KMS-11 (cell line): Measurements from ENCODE around the gene VIT.

Experiments
- H2AFZ ChIP-seq: fragments of 200-600 bp; sonication (generic); 2 replicates; pipeline ENCODE4 v1.6.1; 2016; ENCODE audit warnings: antibody characterized with exemption, mixed run types, low read depth
- H3K27ac ChIP-seq: fragments of 200-600 bp; sonication (generic); 2 replicates; pipeline ENCODE4 v1.6.1; 2016; ENCODE audit warnings: mild to moderate bottlenecking, mixed run types
- H3K27me3 ChIP-seq: fragments of 200-600 bp; sonication (generic); 2 replicates; pipeline ENCODE4 v1.6.1; 2017; ENCODE audit warnings: mild to moderate bottlenecking, low read depth, mixed run types, moderate library complexity; ENCODE audit not compliant: insufficient read depth
- H3K36me3 ChIP-seq: fragments of 200-600 bp; sonication (generic); 2 replicates; pipeline ENCODE4 v1.6.1; 2017; ENCODE audit warnings: mild to moderate bottlenecking, mixed run types; ENCODE audit not compliant: insufficient read depth
- H3K4me1 ChIP-seq: fragments of 200-600 bp; sonication (generic); 2 replicates; pipeline ENCODE4 v1.6.1; 2016; ENCODE audit warnings: mild to moderate bottlenecking, low read depth, mixed run types; ENCODE audit not compliant: poor library complexity, severe bottlenecking
- H3K4me2 ChIP-seq: fragments of 200-600 bp; sonication (generic); 2 replicates; pipeline ENCODE4 v1.7.0; 2016; ENCODE audit warnings: mild to moderate bottlenecking, mixed run types
- H3K4me3 ChIP-seq: fragments of 200-600 bp; sonication (generic); IDR thresholded peaks from 2 replicates; pipeline ENCODE4 v1.6.1; 2017; ENCODE audit warnings: low read depth, low read length, mixed read lengths; ENCODE audit not compliant: insufficient read depth
- H3K79me2 ChIP-seq: fragments of 200-600 bp; sonication (generic); 2 replicates; pipeline ENCODE4 v1.6.1; 2016; ENCODE audit warnings: low read depth, mixed run types; ENCODE audit not compliant: insufficient read depth
- H3K9ac ChIP-seq: fragments of 200-600 bp; sonication (generic); 2 replicates; pipeline ENCODE4 v1.6.1; 2016; ENCODE audit warnings: mild to moderate bottlenecking, mixed run types
- H4K20me1 ChIP-seq: fragments of 200-600 bp; sonication (generic); 2 replicates; pipeline ENCODE4 v1.6.1; 2016; ENCODE audit warnings: mild to moderate bottlenecking, mixed run types; ENCODE audit not compliant: insufficient read depth
- TF ChIP-seq, protein P1 (sequence below): fragments of 200-600 bp; sonication (generic); conservative IDR thresholded peaks from 2 replicates; pipeline ENCODE4 v1.6.1; 2017; ENCODE audit warnings: low read depth, mild to moderate bottlenecking, antibody characterized with exemption, low read length, moderate library complexity, mixed read lengths

Gene VIT

DNA sequence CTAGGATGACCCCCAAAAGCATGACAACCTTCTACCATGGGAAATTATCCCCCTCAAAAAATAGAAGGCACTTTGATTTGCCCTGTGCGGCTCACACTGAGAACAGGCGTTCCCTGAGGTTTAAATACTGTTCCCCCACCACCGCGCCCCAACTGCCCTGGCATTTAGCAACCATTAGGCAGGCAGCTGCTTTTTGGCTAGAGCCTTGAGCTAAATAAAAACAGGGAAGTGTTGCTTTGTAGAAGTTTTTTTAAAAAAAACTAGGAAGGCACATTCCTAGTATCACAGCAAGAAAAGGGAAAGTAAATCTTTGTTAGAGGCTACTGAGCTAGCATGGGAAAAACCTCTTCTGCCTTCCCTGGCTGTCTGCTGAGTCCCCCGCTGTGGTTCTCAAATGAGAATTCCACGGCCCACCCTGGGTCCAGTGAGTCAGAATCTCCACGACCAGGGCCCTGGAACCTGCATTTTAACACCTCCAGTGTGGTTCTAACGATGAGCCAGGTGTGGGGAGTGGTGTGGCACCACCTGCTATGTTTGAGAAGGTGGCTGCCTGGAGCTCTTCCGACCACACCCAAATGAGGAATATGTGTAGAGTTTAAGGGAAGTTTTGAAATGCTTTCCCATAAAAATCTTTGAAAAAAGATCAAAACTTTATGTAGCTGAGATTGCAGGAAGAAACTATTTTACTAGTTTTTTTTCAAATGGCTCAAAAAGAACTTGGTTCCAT, 66.4 kb downstream of the VIT start:
- Histone ChIP-seq H3K4me2 (no peak overlapping the region), H3K27me3 (no peaks in the 10 kb centered on the region), H3K36me3 (no peaks in the 10 kb centered on the region), H3K79me2 (no peaks in the 10 kb centered on the region), H3K9ac (no peak overlapping the region), H3K4me3 (no peak overlapping the region), H4K20me1 (no peaks in the 10 kb centered on the region), H3K4me1 (peaks cover 12% of the 10 kb centered on the region), H2AFZ (no peak overlapping the region), H3K27ac (no peak overlapping the region)
- TF ChIP-seq, protein P1, sequence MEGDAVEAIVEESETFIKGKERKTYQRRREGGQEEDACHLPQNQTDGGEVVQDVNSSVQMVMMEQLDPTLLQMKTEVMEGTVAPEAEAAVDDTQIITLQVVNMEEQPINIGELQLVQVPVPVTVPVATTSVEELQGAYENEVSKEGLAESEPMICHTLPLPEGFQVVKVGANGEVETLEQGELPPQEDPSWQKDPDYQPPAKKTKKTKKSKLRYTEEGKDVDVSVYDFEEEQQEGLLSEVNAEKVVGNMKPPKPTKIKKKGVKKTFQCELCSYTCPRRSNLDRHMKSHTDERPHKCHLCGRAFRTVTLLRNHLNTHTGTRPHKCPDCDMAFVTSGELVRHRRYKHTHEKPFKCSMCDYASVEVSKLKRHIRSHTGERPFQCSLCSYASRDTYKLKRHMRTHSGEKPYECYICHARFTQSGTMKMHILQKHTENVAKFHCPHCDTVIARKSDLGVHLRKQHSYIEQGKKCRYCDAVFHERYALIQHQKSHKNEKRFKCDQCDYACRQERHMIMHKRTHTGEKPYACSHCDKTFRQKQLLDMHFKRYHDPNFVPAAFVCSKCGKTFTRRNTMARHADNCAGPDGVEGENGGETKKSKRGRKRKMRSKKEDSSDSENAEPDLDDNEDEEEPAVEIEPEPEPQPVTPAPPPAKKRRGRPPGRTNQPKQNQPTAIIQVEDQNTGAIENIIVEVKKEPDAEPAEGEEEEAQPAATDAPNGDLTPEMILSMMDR, result no peak

DNA sequence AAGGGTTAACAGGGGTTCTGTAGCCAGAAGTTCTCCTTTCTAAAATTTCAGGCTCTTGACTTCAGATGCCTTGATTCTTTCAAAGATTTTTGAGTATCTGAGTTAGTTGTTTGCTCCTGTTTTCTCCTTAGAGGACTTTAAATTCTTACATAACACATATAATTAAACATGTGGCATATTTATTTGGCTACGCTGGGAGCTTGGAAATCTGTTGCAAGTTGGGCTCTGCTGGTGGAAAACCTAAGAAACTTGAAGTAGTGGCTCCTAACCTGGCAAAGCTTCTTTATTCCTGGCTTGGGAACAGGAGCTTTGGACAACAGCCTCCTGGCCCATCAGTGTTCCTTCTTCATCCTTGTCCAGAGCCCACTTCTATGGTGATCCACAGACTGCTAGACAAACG, 72.6 kb downstream of the VIT start:
- Histone ChIP-seq H3K9ac (no peak overlapping the region), H3K27me3 (no peaks in the 10 kb centered on the region)
- TF ChIP-seq, protein P1, result no peak

DNA sequence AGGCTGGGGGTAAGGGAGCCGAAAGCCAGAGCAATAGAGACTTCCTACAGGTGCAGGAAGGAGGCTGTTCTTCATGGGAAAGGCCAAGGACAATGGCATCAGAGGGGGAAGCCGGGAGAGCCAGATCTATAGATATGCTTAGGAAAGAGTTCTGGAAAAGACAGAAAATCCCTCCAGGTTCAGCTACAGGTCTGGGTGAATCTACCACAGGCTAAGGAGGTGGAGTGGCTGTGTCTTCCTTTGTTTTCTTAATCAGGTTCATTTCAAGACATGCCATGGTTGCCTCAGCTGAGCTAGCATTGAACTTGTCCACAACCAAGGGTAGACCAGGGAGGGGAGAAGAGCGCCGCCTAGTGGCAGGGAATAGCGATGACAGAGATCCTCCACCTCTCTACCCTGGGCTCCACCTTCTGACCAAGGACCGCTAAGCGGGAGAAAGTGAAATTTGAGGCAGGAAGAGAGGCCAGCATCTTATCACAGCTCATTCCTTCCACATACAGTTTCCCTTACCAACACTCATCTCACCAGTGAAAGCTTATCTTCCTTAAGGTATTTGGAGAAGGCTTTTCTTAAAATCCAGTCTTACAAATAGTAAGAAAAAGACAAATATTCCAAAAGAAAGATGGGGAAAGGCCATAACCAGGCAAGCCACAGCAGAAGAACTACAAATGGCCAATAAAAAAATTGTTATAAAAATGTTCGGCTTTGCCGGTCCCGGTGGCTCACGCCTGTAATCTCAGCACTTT, 74.2 kb downstream of the VIT start:
- H3K36me3 ChIP-seq, result no peaks in the 10 kb centered on the region
- no peaks in the 10 kb centered on the region for H3K27me3 ChIP-seq
- no peak overlapping the region for H3K4me3 ChIP-seq
- no peak overlapping the region for H3K4me2 ChIP-seq
- TF ChIP-seq, protein P1, result peak; percentile 73
- H3K4me1 ChIP-seq, result no peaks in the 10 kb centered on the region
- H4K20me1 ChIP-seq, result no peaks in the 10 kb centered on the region
- no peaks in the 10 kb centered on the region for H3K79me2 ChIP-seq
- H2AFZ ChIP-seq, result no peak overlapping the region
- no peak overlapping the region for H3K27ac ChIP-seq
- H3K9ac ChIP-seq, result no peak overlapping the region

More for the DNA sequence above, 72.6 kb downstream of the VIT start:
- H4K20me1 ChIP-seq, result no peaks in the 10 kb centered on the region
- H3K4me3 ChIP-seq, result no peak overlapping the region
- H2AFZ ChIP-seq, result no peak overlapping the region
- H3K27ac ChIP-seq, result no peak overlapping the region
- H3K79me2 ChIP-seq, result no peaks in the 10 kb centered on the region
- H3K36me3 ChIP-seq, result no peaks in the 10 kb centered on the region
- no peak overlapping the region for H3K4me2 ChIP-seq
- no peaks in the 10 kb centered on the region for H3K4me1 ChIP-seq

DNA sequence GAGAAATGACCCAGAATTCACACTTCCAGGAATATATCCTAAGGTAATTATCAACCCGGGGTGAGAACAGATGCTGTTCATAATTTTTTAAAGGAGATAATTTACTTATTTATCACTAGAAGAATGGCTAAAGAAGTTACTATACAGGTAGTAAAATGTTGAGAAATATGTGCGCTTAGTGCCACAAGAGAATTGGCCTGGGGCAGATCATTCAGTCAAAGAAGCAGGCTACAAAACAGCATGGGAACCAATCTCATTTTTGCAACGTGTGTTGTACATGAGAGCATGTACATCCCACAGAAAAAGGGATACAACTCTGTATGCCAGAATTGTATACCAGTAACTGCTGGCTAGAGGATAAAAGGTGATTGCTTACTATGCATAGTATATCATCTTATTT, 75.2 kb downstream of the VIT start:
- TF ChIP-seq, protein P1, result no peak
- H3K4me1 ChIP-seq, result no peaks in the 10 kb centered on the region
- H3K4me2 ChIP-seq, result no peak overlapping the region
- no peak overlapping the region for H3K27ac ChIP-seq
- H3K9ac ChIP-seq, result no peak overlapping the region
- H3K79me2 ChIP-seq, result no peaks in the 10 kb centered on the region
- H4K20me1 ChIP-seq, result no peaks in the 10 kb centered on the region
- H3K4me3 ChIP-seq, result no peak overlapping the region
- H3K36me3 ChIP-seq, result no peaks in the 10 kb centered on the region
- H3K27me3 ChIP-seq, result no peaks in the 10 kb centered on the region
- no peak overlapping the region for H2AFZ ChIP-seq
